Measurements from ENCODE around the gene PYGL.

DNA sequence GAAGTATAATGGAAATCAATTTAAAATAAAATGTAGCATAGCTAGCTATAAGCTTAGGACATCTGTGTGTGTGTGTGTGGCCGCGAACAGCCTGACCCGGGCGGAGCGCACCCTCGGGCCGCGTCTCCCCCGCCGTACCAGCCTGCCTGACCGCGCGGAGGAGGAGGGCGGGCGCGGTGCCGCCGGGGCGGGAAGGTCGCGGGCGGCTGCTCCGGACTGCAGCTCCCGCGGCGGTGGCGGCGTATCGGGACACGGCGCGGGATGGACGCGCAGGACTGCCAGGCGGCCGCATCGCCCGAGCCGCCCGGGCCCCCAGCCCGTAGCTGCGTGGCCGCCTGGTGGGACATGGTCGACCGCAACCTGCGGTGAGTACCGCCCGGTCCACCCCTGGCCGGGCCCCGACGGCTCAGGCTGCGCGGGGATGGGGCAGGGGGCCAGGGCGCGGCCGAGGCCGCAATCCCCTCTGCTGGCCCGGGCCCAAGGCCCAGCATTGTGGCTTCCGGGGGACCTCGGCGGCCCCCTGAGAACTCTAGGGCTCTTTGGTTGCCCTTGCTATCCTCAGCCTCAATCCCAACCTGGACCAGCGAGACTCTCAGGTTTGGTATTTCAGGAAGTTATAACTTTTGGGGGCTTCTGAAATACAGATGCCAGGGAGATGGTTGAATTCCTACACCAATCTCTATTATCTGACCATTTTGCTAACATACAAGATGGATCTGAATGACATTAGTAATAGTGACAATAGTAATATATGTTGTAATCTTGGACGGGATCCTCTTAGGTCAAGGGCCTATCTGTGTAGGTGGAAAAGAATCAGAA, 72.2 kb downstream of the PYGL start, which contains the start of gene ABHD12B:
- TF ChIP-seq, protein P1, sequence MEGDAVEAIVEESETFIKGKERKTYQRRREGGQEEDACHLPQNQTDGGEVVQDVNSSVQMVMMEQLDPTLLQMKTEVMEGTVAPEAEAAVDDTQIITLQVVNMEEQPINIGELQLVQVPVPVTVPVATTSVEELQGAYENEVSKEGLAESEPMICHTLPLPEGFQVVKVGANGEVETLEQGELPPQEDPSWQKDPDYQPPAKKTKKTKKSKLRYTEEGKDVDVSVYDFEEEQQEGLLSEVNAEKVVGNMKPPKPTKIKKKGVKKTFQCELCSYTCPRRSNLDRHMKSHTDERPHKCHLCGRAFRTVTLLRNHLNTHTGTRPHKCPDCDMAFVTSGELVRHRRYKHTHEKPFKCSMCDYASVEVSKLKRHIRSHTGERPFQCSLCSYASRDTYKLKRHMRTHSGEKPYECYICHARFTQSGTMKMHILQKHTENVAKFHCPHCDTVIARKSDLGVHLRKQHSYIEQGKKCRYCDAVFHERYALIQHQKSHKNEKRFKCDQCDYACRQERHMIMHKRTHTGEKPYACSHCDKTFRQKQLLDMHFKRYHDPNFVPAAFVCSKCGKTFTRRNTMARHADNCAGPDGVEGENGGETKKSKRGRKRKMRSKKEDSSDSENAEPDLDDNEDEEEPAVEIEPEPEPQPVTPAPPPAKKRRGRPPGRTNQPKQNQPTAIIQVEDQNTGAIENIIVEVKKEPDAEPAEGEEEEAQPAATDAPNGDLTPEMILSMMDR (IDR thresholded peaks at IDR 0.05; ENCODE audit: extremely low read depth in 1 of 2, insufficient read depth in 1 of 2, low read depth in 1 of 2, low read length in 2 of 2) = no peak
- TF ChIP-seq POLR2A (IDR thresholded peaks at IDR 0.05; ENCODE audit: low read depth, low read length) = no peak
